ENCODE measurements around the gene FBXO3. TPM values are rescaled to one million over a fixed set of nuclear protein-coding genes. Genes with fewer than 3 reads are reported as not detected.
"Not testable (repeated sequence)": the region's sequence is repeated elsewhere in the genome, so short reads cannot be mapped to it uniquely, and the experiment has no call there.

The FBXO3 gene
- total RNA-seq, 1 experiment from 2014 or later, result 42.0 TPM

- no peak overlapping the region for H2AFZ ChIP-seq (ENCODE audit: low read length)
- 0 out of 2 replicates have a peak, but pooled peaks cover 9% of the 10 kb centered on the region for H4K20me1 ChIP-seq (ENCODE audit: insufficient read depth, low read depth, low read length)
- DNase-seq, result no peak
- H3K4me1 ChIP-seq (ENCODE audit: low read length), result peaks cover 36% of the 10 kb centered on the region
- no peak overlapping the region for H3K9ac ChIP-seq (ENCODE audit: low read length)
- no peak overlapping the region for H3K4me3 ChIP-seq (ENCODE audit: low read length)
- no peaks in the 10 kb centered on the region for H3K27me3 ChIP-seq (ENCODE audit: low read length)
- no peaks in the 10 kb centered on the region for H3K9me2 ChIP-seq (replicated peaks; ENCODE audit: insufficient read depth, low read length)
- no peaks in the 10 kb centered on the region for H3K79me2 ChIP-seq (ENCODE audit: low read length)
- H3K4me2 ChIP-seq (ENCODE audit: low read depth, low read length, poor library complexity, severe bottlenecking), result no peak overlapping the region
- no peak overlapping the region for H3K27ac ChIP-seq (ENCODE audit: low read length)
- no peaks in the 10 kb centered on the region for H3K36me3 ChIP-seq (ENCODE audit: insufficient read depth, low read length)
- no peaks in the 10 kb centered on the region for H3K9me3 ChIP-seq (ENCODE audit: low read length)
These were observed 43.6 kb downstream of the FBXO3 start for GRCh38 chr11:33730716-33731115.

- not testable (repeated sequence) for H3K27me3 ChIP-seq (ENCODE audit: low read length); H3K4me3 ChIP-seq (ENCODE audit: low read length); DNase-seq; H3K9me2 ChIP-seq (replicated peaks; ENCODE audit: insufficient read depth, low read length); H4K20me1 ChIP-seq (ENCODE audit: insufficient read depth, low read depth, low read length); H3K36me3 ChIP-seq (ENCODE audit: insufficient read depth, low read length); H3K9ac ChIP-seq (ENCODE audit: low read length); H3K4me2 ChIP-seq (ENCODE audit: low read depth, low read length, poor library complexity, severe bottlenecking); H3K79me2 ChIP-seq (ENCODE audit: low read length); H3K9me3 ChIP-seq (ENCODE audit: low read length); H2AFZ ChIP-seq (ENCODE audit: low read length); H3K27ac ChIP-seq (ENCODE audit: low read length)
- H3K4me1 ChIP-seq (ENCODE audit: low read length), result peaks cover 27% of the 10 kb centered on the region
These were observed 45.2 kb downstream of the FBXO3 start for GRCh38 chr11:33729072-33729664.

- H3K27me3 ChIP-seq (ENCODE audit: low read length); H4K20me1 ChIP-seq (ENCODE audit: insufficient read depth, low read depth, low read length); H3K9ac ChIP-seq (ENCODE audit: low read length); H3K79me2 ChIP-seq (ENCODE audit: low read length); H3K36me3 ChIP-seq (ENCODE audit: insufficient read depth, low read length); H3K4me2 ChIP-seq (ENCODE audit: low read depth, low read length, poor library complexity, severe bottlenecking); H3K9me3 ChIP-seq (ENCODE audit: low read length); H3K27ac ChIP-seq (ENCODE audit: low read length); H3K4me3 ChIP-seq (ENCODE audit: low read length); H2AFZ ChIP-seq (ENCODE audit: low read length); DNase-seq; H3K9me2 ChIP-seq (replicated peaks; ENCODE audit: insufficient read depth, low read length): not testable (repeated sequence)
- H3K4me1 ChIP-seq (ENCODE audit: low read length), result peaks cover 13% of the 10 kb centered on the region
These were observed 46.8 kb downstream of the FBXO3 start for GRCh38 chr11:33727539-33727938.

- H4K20me1 ChIP-seq (ENCODE audit: insufficient read depth, low read depth, low read length), result no peaks in the 10 kb centered on the region
- no peaks in the 10 kb centered on the region for H3K79me2 ChIP-seq (ENCODE audit: low read length)
- no peaks in the 10 kb centered on the region for H3K4me1 ChIP-seq (ENCODE audit: low read length)
- no peak overlapping the region for H3K27ac ChIP-seq (ENCODE audit: low read length)
- DNase-seq, result no peak
- no peak overlapping the region for H3K4me3 ChIP-seq (ENCODE audit: low read length)
- no peaks in the 10 kb centered on the region for H3K27me3 ChIP-seq (ENCODE audit: low read length)
- H3K4me2 ChIP-seq (ENCODE audit: low read depth, low read length, poor library complexity, severe bottlenecking), result no peak overlapping the region
- no peaks in the 10 kb centered on the region for H3K9me2 ChIP-seq (replicated peaks; ENCODE audit: insufficient read depth, low read length)
- no peaks in the 10 kb centered on the region for H3K9me3 ChIP-seq (ENCODE audit: low read length)
- H3K9ac ChIP-seq (ENCODE audit: low read length), result no peak overlapping the region
- no peak overlapping the region for H2AFZ ChIP-seq (ENCODE audit: low read length)
- no peaks in the 10 kb centered on the region for H3K36me3 ChIP-seq (ENCODE audit: insufficient read depth, low read length)
These were observed 48.8 kb downstream of the FBXO3 start for GRCh38 chr11:33725496-33725895.

- Histone ChIP-seq H3K27ac (ENCODE audit: low read length) (no peak overlapping the region), H3K36me3 (ENCODE audit: insufficient read depth, low read length) (no peaks in the 10 kb centered on the region), H3K4me3 (ENCODE audit: low read length) (no peak overlapping the region), H3K79me2 (ENCODE audit: low read length) (no peaks in the 10 kb centered on the region), H3K4me1 (ENCODE audit: low read length) (no peaks in the 10 kb centered on the region), H3K4me2 (ENCODE audit: low read depth, low read length, poor library complexity, severe bottlenecking) (no peak overlapping the region), H3K9ac (ENCODE audit: low read length) (no peak overlapping the region), H4K20me1 (ENCODE audit: insufficient read depth, low read depth, low read length) (no peaks in the 10 kb centered on the region), H3K27me3 (ENCODE audit: low read length) (no peaks in the 10 kb centered on the region), H3K9me2 (replicated peaks; ENCODE audit: insufficient read depth, low read length) (no peaks in the 10 kb centered on the region), H2AFZ (ENCODE audit: low read length) (no peak overlapping the region), H3K9me3 (ENCODE audit: low read length) (no peaks in the 10 kb centered on the region)
- DNase-seq, result no peak
These were observed 49.7 kb downstream of the FBXO3 start for GRCh38 chr11:33724644-33725035.

- no peak for DNase-seq
- Histone ChIP-seq H4K20me1 (ENCODE audit: insufficient read depth, low read depth, low read length) (no peaks in the 10 kb centered on the region), H3K27me3 (ENCODE audit: low read length) (no peaks in the 10 kb centered on the region), H3K36me3 (ENCODE audit: insufficient read depth, low read length) (no peaks in the 10 kb centered on the region), H3K9me2 (replicated peaks; ENCODE audit: insufficient read depth, low read length) (no peaks in the 10 kb centered on the region), H3K79me2 (ENCODE audit: low read length) (no peaks in the 10 kb centered on the region), H3K9ac (ENCODE audit: low read length) (no peak overlapping the region), H2AFZ (ENCODE audit: low read length) (no peak overlapping the region), H3K27ac (ENCODE audit: low read length) (no peak overlapping the region), H3K4me2 (ENCODE audit: low read depth, low read length, poor library complexity, severe bottlenecking) (no peak overlapping the region), H3K4me3 (ENCODE audit: low read length) (no peak overlapping the region), H3K4me1 (ENCODE audit: low read length) (no peaks in the 10 kb centered on the region), H3K9me3 (ENCODE audit: low read length) (no peaks in the 10 kb centered on the region)
These were observed 51.0 kb downstream of the FBXO3 start for GRCh38 chr11:33723238-33723881.

- H2AFZ ChIP-seq (ENCODE audit: low read length), result no peak overlapping the region
- no peaks in the 10 kb centered on the region for H3K9me2 ChIP-seq (replicated peaks; ENCODE audit: insufficient read depth, low read length)
- no peaks in the 10 kb centered on the region for H3K4me1 ChIP-seq (ENCODE audit: low read length)
- H3K9me3 ChIP-seq (ENCODE audit: low read length), result no peaks in the 10 kb centered on the region
- H3K4me2 ChIP-seq (ENCODE audit: low read depth, low read length, poor library complexity, severe bottlenecking), result no peak overlapping the region
- no peak overlapping the region for H3K27ac ChIP-seq (ENCODE audit: low read length)
- H3K9ac ChIP-seq (ENCODE audit: low read length), result no peak overlapping the region
- no peaks in the 10 kb centered on the region for H3K27me3 ChIP-seq (ENCODE audit: low read length)
- DNase-seq, result no peak
- H3K4me3 ChIP-seq (ENCODE audit: low read length), result no peak overlapping the region
- H3K79me2 ChIP-seq (ENCODE audit: low read length), result no peaks in the 10 kb centered on the region
- no peaks in the 10 kb centered on the region for H3K36me3 ChIP-seq (ENCODE audit: insufficient read depth, low read length)
- H4K20me1 ChIP-seq (ENCODE audit: insufficient read depth, low read depth, low read length), result no peaks in the 10 kb centered on the region
These were observed 51.6 kb downstream of the FBXO3 start for GRCh38 chr11:33722590-33723234.

GRCh38 chr11:33721984-33722383, 52.3 kb downstream of the FBXO3 start:
- H3K9ac ChIP-seq (ENCODE audit: low read length), result no peak overlapping the region
- no peaks in the 10 kb centered on the region for H4K20me1 ChIP-seq (ENCODE audit: insufficient read depth, low read depth, low read length)
- no peaks in the 10 kb centered on the region for H3K79me2 ChIP-seq (ENCODE audit: low read length)
- no peak overlapping the region for H3K4me2 ChIP-seq (ENCODE audit: low read depth, low read length, poor library complexity, severe bottlenecking)
- no peaks in the 10 kb centered on the region for H3K36me3 ChIP-seq (ENCODE audit: insufficient read depth, low read length)
- no peaks in the 10 kb centered on the region for H3K4me1 ChIP-seq (ENCODE audit: low read length)
- H3K9me2 ChIP-seq (replicated peaks; ENCODE audit: insufficient read depth, low read length), result no peaks in the 10 kb centered on the region
- H3K27me3 ChIP-seq (ENCODE audit: low read length), result no peaks in the 10 kb centered on the region
- no peak overlapping the region for H3K4me3 ChIP-seq (ENCODE audit: low read length)
- no peak for DNase-seq
- H3K27ac ChIP-seq (ENCODE audit: low read length), result no peak overlapping the region
- no peaks in the 10 kb centered on the region for H3K9me3 ChIP-seq (ENCODE audit: low read length)
- H2AFZ ChIP-seq (ENCODE audit: low read length), result no peak overlapping the region

Data from Karpas-422 (cell line).